NCI-H2227 treated with DMSO at 0.1 percent for 48 hours (cell line): ENCODE measurements around the gene TRABD2B.

ENCODE experiments used
- DNase-seq: peaks from one replicate; lab custom pipeline; 2025; lab: John Stamatoyannopoulos, UW

TRABD2B gene

DNA sequence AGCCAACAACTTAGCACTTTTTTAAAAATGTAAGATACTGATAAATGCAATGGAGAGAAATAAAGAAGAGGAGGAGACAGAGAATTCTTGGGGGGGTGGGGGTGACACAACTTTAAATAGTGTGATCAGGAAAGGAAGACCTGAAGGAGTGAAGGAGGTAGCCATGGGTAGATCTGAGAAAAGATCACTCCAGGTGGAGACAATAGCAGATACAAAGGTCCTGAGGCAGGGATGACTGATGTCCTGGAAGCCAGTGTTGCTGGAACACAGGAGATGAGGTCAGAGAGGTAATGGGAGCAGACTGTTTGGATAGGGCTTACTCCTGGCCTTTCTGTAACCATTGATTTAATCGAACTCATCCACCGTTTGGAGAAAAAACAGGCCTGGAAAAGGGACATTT lies 24.6 kb upstream of the TRABD2B start:
- no peak for DNase-seq

DNA sequence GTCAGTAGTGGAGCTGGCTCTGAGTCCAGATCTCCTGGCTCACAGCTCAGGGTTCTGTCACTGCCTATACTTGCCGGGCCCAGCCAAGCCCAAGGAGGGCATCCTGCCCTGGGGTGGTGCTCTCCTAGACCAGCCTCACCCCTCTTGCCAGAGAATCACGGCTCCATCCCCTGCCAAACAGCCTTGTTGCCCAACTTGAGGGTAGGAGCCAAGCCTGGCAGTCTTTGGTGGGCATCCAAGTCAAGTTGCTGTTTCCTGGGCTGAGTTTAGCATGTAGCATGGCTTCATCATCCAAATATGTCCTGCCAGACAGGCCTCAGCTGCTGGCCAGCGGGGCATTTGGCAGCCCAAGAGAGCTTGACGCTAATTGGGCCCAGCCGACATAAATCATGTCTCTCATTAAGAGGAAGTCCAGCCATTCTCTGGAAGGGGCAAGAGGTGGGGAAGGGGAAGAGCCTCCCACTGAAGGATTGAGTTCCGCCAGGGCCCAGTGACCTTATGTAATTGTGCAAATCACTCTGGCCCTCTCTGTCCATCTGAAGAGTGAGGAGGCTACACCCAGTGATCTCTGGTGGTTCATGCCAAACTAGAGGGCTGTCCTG lies 22.6 kb upstream of the TRABD2B start:
- no peak for DNase-seq

DNA sequence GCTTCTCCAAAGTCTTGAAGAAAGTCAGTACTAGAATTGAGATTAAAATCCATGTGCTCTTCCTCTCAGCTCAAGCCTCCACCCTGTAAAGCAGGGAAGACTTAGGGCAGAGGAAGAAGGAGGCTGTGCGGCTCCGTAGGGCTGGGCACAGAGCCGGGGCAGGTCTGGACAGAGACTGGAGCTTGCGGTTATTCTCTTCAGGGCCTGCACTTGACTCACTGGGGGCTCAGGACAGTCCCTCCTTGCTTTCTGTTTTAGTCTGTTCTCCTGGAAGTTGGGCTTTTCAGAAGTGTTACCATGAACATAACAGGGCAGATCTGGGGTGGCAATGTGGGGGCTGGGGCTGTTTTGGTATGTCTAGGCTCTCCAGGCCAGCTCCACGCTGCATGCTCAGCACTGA lies 21.6 kb upstream of the TRABD2B start:
- no peak for DNase-seq

DNA sequence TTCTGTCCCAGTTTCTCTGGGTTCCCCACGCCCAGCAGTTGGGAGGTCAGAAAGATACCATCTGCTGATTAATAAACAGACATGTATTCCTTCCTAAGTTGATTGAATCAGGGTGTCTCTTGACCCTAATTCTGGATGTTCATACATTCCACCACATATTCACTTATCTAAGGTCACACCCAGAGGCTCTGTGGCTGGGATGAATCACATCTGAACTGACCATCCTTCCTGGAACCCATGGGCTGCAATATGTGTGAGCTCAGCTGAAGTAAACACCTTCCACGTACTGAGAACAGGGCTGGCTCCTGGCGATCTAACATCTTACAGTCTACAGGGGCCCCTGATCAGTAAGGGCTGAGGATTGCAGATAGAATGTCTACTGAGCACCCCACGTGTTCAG lies 20.5 kb upstream of the TRABD2B start:
- no peak for DNase-seq

DNA sequence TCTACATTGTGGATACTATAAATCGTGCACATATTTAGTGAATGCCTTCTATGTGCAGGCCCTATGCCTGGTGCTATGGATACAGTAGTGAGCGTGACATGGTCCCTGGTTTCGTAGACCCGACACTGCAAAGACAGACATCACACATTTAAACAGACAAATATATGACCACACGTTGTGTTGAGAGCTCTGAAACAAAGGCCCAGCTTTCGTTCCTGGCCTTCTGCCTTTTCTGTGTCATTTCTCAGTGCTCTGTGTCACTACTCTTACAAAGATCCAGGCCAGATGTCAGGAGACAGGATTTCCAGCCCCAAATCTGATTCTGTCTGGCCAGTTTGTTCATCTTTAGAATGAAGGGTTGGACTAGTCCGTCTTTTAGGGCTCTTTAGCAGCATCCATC lies 19.3 kb upstream of the TRABD2B start:
- no peak for DNase-seq

DNA sequence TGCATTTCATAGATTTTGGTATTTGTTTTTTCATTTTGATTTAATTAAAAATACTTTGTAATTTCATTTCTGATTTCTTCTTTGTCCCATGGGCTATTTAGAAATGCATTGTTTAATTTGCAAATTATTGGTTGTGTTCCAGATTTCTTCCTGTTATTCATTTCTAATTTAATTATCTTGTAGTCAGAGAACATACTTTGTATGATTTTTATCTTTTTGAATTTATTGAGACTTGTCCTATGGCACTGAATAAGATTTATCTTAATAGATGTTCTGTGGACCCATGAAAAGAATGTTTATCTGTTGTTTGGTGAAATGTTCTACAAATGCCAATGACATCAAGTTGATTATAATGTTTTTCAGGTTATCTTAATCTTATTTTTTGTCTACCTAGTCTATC lies 16.1 kb upstream of the TRABD2B start:
- DNase-seq, result no peak

DNA sequence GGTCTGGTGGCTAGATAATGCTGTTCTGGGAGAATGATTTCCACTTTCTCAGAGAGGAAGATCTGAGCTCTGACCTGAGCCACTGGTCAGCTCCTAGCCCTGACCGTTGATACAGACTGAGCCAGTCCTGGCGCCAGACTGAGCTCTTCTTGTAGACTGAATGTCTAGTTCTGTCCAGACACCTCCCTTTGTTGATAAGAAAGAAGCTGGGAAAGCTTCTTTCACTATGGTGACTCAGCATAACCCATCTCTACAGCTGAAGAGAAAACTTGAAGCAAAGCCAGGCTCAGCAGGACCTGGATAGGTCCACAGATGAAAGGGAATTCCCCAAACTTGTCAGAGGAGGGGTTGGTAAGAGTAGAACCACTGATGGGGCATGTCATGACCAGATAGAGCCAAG lies 9.9 kb upstream of the TRABD2B start:
- DNase-seq, result no peak

DNA sequence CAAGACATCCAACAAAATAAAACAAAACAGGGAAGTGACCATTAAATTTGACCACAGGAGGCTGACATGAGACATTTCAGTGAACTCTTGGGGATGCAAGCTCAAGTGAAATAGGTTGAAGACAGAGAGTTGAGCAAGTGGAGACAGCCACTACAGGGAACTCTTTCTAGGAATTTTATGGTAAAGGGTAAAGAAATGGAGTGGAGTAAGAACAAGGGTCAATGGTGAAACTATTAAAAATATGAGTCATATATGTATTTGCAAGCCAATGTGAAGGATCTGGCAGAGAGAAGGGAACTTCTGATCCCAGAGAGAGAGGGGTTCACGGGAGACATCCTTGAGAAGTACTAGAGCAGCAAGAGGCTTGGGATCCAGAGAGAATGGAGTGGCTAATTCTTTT lies 9.1 kb upstream of the TRABD2B start:
- no peak for DNase-seq

DNA sequence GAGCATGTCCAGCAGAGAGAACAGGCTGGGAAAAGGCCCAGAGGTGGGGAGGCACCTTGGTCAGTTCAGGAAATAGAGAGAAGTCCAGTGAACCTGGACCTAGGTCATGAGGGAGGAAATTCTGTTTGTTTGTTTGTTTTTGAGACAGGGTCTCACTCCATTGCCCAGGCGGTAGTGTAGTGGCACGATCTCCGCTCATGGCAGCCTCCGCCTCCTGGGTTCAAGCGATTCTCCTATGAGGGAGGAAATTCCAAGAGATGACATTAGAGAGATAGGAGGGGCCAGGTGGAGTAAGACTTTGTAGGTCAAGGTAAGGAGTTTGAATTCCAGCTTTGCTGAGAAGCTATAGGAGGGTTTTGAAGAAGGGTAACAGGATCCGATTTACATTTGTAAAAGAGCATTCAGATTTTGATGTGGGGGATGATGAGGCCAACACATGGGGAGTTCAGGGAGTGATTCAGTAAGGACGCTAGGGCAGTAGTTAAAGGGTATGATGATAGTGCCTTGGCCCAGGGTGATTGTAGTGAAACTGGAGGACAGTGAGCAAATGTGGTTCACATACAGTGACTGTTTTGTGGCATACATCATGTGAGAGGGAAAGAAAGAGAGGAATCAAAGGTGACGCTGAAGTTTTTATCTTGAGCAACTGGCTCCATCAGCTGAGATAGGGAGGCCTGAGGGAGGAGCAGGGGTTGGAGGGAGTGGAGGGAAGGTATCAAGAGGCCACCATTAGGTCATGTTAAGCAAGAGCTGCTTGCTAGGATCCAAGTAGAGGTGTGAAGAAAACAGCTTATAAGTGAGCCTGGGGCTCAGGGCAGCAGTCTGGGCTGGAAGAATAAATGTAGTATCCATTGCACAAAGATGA lies 8.3 kb upstream of the TRABD2B start:
- no peak for DNase-seq

DNA sequence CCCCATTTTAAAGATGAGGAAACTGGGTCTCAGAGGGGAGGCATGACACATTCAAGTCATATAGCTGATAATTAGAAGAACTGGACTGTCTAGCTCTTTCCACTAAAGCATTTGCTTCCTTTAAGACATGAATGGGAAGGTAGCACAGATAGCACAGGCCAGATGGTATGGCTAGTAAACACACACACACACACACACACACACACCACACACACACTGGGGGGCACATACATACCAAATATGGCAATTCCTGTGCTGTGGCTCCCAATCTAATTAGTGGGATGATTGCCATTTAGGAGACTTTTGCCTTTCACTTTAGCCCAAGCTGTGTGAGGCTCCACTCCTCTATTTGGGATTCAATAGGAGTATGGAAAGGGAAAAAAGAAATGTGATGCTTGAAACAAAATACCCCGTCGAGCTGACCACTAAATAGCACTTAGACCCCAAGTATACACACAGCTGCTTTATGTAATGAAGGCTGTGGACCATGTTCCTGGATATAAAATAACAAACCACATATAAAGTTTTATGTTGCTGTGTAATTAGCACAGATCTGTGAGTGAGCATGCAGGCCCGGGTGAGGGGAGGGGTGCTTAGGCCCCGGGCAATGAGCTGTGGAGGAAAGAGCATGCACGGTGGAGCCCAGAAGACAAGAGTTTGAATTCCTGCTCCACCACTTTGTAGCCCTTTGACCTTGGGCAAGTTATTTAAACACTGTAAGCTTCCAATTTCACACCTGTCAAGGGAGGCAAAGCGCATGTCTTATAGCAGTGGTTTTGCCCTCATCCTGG lies 6.8 kb upstream of the TRABD2B start:
- DNase-seq, result no peak

DNA sequence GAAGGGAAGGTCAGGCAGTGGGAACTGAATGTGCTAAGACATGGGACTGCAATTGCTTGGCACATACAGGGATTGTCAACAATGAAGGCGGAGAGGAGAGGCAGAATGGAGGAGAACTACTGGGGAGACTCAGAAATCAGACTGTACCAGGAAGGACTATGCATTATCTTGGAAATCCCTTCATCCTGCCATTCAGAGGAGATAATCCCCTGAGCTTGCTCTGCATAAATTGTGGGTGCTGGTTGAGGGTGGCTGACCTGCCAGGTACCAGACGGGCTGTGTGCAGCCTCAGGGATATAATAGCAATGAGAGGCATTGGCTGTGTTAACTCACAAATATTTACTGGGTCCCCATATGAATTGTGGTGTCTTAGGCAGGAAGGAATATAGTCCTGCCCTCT lies 5.0 kb upstream of the TRABD2B start:
- DNase-seq, result no peak

DNA sequence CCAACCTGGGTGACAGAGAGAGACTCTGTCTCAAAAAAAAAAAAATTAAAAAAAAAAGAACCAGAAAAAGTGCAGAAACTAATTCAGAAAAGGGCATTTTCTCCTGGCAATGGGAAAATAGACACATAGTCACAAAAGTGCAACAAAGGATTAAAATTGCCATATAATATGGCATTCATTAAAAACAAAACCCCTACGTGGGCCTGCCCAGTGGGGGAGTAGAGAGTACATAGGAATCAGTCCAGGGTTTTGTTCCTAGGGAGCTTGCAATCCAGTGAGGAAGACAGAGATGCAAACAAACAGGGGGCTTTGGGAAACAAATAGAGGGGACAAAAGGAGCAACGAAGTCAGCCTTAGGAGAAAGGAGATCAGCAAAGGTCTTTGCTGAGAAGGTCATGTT lies 4.5 kb upstream of the TRABD2B start:
- no peak for DNase-seq

DNA sequence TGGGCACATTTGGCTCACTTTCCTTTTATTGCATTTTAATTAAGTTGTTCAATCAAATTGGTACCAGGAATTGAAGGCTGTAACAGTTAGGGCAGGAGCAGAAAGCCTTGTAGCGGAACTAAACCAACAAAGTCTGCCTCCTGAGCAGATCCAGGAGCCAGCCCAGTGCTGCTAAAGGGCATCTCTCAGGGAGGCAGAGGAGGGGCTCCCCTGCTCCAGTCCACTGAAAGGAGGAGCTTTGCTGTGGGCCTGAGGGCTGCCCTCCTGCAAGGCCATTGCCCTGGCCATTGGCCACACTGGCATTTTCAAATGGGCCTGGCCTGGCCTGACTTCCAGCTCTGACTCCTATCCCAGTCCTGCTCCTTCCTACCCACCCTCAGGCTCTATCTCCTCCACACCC lies 3.7 kb upstream of the TRABD2B start:
- no peak for DNase-seq

DNA sequence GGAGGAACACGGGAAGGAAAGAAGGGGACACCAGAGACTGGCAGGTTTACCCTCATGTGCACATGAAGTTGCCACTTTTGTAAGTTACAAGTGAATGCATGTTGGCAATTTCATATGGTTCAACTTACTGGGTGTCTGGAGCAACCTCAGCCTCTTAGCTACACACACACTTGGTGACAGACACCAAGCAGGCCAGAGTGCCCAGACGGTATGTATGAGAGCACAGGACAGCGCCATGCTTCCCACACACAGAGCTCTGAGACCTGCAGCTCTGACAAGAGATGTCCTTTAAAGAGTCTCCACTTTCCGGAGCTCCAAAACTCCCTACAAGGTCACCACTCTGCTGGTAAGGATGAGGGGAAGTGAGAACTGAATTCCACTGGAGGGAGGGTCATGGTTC lies 1.9 kb upstream of the TRABD2B start:
- no peak for DNase-seq

DNA sequence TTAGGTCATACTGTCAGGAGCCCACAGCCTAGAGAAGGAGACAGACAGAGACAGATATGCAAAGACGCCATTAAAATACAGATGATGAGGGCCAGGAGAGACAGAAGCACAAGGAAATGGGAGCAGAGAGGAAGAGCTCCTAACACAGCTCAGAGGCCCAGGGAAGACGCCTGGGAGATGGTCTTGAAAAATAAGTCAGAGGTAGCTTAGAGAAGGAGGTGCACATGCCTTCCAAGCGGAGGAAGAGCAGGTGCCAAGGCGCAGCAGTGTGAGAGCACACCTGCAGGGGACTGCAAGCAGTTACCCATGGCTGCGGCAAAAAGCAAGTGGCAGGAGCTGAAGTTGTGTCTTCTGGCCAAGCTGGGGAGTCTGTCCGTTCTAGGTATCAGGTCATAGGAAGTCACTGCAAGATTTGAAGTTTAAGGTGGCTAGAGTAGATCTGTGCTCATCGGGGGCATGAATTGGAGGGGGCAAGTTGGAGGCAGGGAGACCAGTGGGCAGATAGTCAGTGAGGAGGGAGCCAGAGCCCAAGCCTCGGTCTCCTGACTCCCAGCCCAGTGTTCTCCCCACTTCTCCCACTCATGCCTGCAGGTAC lies 1.3 kb upstream of the TRABD2B start:
- DNase-seq, result no peak

DNA sequence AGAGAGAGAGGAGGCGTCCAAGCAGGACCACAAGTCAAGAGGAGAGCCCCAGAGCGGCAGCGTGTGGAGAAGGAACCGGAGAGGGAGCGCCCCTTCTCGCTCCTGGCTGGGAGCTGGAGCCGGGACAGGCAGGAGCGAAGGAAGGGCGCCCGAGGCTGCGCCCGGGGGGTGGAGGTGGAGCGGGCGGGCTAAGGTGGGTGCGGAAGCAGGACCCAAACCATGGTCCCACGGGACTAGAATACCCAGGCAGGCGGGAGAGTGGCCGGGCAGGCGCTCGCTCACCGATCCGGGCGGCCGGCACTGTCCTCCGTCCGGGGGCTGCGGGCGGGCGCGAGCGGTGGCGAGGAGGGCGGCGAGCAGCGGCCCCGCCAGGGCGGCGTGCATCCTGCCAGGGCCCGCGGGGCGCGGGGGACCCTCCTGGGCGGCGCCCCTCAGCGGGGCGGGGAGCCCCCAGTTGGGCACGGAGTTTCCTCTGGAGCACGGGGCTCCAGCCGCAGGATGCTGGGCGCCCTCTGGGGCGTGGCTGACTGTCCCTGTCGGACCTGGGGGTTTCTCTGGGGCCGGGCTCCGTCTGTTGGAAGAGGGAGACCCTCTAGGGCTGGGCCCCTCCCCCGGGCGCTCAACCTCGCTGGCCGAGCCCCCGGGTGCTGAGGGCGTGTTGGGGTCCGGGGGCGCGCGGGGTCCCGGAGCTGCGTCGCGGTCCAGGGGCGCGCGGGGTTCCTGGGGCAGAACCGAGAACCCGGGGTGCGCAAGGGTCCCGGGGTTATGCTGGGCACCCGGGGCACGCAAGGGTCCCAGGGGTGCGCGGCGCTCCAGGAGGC lies 569 bp downstream of the TRABD2B start:
- no peak for DNase-seq

DNA sequence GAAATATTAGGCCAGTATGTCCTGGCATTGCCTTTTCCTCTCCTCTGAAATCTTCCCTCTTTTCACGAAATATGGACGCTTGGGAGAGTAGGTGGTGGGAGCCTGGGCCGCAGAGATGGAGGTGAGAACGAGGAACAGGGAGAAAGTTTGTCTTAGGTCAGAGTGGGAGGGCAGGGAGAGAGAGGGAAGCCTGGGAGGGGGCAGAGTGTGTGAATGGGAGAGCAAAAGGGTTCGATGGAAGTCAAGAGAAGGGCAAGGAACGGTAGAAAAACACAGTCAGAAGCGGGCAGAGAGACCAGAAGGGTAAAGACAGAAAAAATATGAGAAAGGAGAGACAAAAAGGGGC lies 1.2 kb downstream of the TRABD2B start:
- DNase-seq, result no peak

DNA sequence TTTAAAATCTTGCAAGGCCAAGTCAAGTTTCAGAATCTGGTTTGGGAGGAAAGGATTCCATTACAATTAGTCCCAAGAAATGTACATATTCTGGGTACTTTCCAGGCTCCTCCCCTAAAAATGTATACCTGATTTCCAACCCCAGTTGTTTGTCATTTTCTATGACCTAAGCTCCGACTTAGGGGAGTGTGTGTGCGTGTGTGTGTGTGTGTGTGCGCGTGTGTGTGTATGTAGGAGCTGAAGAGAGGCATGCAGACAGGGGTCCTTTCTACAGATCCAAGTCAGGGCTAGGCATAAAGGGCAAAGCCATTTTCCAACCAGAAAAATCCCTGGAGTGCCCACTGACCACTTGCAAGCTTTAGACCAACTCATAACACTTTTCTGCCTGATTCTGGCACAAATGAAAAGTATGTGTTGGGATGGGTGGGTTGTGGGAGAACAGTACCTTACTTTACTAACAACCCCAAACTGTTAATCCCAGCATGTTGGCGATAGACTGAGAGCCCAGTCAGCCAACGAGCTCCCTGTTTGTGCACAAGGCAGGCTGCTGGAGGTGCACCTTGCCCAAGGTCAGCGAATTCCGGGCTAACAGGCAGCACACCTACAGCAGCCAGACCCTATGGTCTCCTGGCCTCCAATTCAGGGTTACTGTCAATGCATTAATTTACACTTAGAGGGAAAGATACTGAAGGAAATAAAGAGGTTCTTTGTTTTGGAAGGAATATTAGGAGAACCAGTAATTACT lies 1.7 kb downstream of the TRABD2B start:
- DNase-seq, result no peak

DNA sequence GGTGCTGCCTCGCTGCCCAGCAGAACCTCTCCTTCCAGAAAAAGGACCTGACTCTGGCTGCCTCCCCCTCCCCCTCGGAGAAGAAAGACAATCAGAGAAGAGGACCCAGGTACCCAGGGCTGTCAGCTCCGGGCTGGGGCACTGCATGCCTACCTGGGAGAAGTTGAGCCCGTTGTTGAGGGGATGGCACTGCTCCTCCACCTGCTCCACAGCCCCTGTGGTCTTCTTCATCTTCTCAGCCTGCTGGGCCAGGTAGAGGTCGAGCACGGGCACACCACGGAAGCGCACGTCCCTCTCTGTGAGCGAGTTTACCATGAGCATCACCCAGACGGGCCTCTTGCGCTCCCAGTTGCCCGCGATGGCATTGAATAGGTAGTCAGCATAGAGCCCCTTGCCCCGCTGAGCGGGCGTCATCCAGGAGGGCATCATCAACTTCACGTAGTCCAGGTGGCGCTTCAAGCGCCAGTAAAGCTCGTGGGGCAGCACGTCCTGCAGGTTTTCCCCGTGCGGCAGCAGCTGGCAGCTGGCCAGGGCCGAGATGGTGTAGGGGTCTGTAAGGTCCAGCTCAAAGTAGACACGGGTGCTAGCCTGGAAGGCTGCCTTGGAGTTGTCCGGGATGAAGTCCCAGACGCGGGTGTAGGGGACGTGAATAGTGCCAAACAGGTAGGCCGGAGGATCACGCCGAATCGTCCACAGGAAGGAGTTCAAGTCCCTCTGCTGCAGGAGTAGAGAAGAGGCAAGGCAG lies 3.1 kb downstream of the TRABD2B start:
- no peak for DNase-seq

DNA sequence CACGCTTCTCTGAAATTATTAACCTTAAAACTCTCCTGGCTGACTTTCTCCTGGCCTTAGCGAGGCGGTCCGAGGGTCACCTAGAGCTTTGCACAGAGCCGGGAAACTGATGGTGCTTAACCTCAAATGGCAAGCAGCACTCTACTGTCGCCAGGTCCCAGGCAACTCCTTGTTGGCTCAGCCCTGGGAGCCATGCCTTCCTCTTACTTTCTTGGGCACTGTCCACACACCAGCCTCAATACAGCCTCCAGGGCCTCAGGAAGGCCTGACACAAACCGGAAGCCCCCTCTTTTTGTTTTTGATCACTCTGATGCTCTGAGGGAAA lies 3.8 kb downstream of the TRABD2B start:
- DNase-seq, result no peak
